ENCODE measurements around the gene DNAI4. TPM values are rescaled to one million over a fixed set of nuclear protein-coding genes. Genes with fewer than 3 reads are reported as not detected.
"Not testable (repeated sequence)": the region's sequence is repeated elsewhere in the genome, so short reads cannot be mapped to it uniquely, and the experiment has no call there.

Gene DNAI4
- total and polyA plus RNA-seq, 12 donors, result 1.6 to 9.0 (median 4.3) TPM

- no peaks in the 10 kb centered on the region for H3K36me3 ChIP-seq (replicated peaks in 1 of 2)
- H3K27ac ChIP-seq, result no peak overlapping the region
- WGBS, 4 donors, result 79 to 85% (median 82%) methylated on average over 5 of the region's 5 CpGs
- intact Hi-C loops (cut with DNase I), result no loop called here
- no peaks in the 10 kb centered on the region for H3K9me3 ChIP-seq (replicated peaks in 1 of 3)
- DNase-seq, result no peak
- no peak overlapping the region for H3K4me3 ChIP-seq
- TF ChIP-seq CTCF (IDR thresholded peaks at IDR 0.05) (no peak), POLR2A (IDR thresholded peaks at IDR 0.05) (no peak)
- H3K4me1 ChIP-seq (replicated peaks in 1 of 2), result no peaks in the 10 kb centered on the region
- H3K27me3 ChIP-seq, result no peaks in the 10 kb centered on the region
These were observed 132.7 kb downstream of the DNAI4 start for GRCh38 chr1:66791621-66792610.

- H3K27me3 ChIP-seq, result no peaks in the 10 kb centered on the region
- no peaks in the 10 kb centered on the region for H3K4me1 ChIP-seq (replicated peaks in 1 of 2)
- no peaks in the 10 kb centered on the region for H3K36me3 ChIP-seq (replicated peaks in 1 of 2)
- no peak overlapping the region for H3K4me3 ChIP-seq
- intact Hi-C loops (cut with DNase I), result no loop called here
- no peak for DNase-seq
- no peak overlapping the region for H3K27ac ChIP-seq
- TF ChIP-seq POLR2A (IDR thresholded peaks at IDR 0.05) (no peak), CTCF (IDR thresholded peaks at IDR 0.05) (no peak)
- H3K9me3 ChIP-seq (replicated peaks in 1 of 3), result no peaks in the 10 kb centered on the region
- 68 to 81% (median 75%) methylated on average over 6 of the region's 6 CpGs for WGBS, 4 donors
These were observed 136.3 kb downstream of the DNAI4 start for GRCh38 chr1:66788231-66788939.

- TF ChIP-seq CTCF (IDR thresholded peaks at IDR 0.05), result no peak
- no peak for TF ChIP-seq POLR2A (IDR thresholded peaks at IDR 0.05)
- no peak overlapping the region for H3K4me3 ChIP-seq
- 84 to 89% (median 86%) methylated on average over 4 of the region's 4 CpGs for WGBS, 4 donors
- H3K27me3 ChIP-seq, result no peaks in the 10 kb centered on the region
- no peaks in the 10 kb centered on the region for H3K4me1 ChIP-seq (replicated peaks in 1 of 2)
- intact Hi-C loops (cut with DNase I), result no loop called here
- no peaks in the 10 kb centered on the region for H3K36me3 ChIP-seq (replicated peaks in 1 of 2)
- H3K27ac ChIP-seq, result no peak overlapping the region
- H3K9me3 ChIP-seq (replicated peaks in 1 of 3), result no peaks in the 10 kb centered on the region
- DNase-seq, result no peak
These were observed 137.0 kb downstream of the DNAI4 start for GRCh38 chr1:66787641-66788040.

GRCh38 chr1:66785800-66786199 is 138.9 kb downstream of the DNAI4 start:
- H3K27me3 ChIP-seq; H3K27ac ChIP-seq; H3K9me3 ChIP-seq (replicated peaks in 1 of 3); DNase-seq; intact Hi-C loops (cut with DNase I); H3K36me3 ChIP-seq (replicated peaks in 1 of 2); H3K4me1 ChIP-seq (replicated peaks in 1 of 2); H3K4me3 ChIP-seq: not testable (repeated sequence)
- 60 to 100% (median 74%) methylated on average over 1 of the region's 2 CpGs for WGBS, 4 donors
